Trophoblast cell (in vitro differentiated cells and primary cell): ENCODE measurements around the gene KCNJ12.
"Not testable (repeated sequence)": the region's sequence is repeated elsewhere in the genome, so short reads cannot be mapped to it uniquely, and the experiment has no call there.

ENCODE experiments used
- DNase-seq, 2 donors: peaks; one replicate each; pipeline ENCODE4 v3.0.0-alpha.2; 2016
- H2AFZ ChIP-seq: 2 replicates; pipeline ENCODE4 v1.6.1; 2013; ENCODE audit warnings: low read length, moderate library complexity, mild to moderate bottlenecking; ENCODE audit not compliant: insufficient read depth, poor library complexity
- H2AK5ac ChIP-seq: 2 replicates; pipeline ENCODE4 v1.6.1; 2013; ENCODE audit warnings: mild to moderate bottlenecking, low read length
- H2BK120ac ChIP-seq: 2 replicates; pipeline ENCODE4 v1.6.1; 2013; ENCODE audit warnings: low read length, mild to moderate bottlenecking, moderate library complexity; ENCODE audit not compliant: insufficient read depth, poor library complexity
- H2BK12ac ChIP-seq: 2 replicates; pipeline ENCODE4 v1.6.1; 2013; ENCODE audit warnings: mild to moderate bottlenecking, low read length, moderate library complexity
- H2BK5ac ChIP-seq: 2 replicates; pipeline ENCODE4 v1.6.1; 2013; ENCODE audit warnings: low read length, low read depth, moderate library complexity, mild to moderate bottlenecking; ENCODE audit not compliant: poor library complexity
- H3K14ac ChIP-seq: 2 replicates; pipeline ENCODE4 v1.6.1; 2013; ENCODE audit warnings: mild to moderate bottlenecking, low read length
- H3K18ac ChIP-seq: 2 replicates; pipeline ENCODE4 v1.6.1; 2013; ENCODE audit warnings: mild to moderate bottlenecking, low read length
- H3K23ac ChIP-seq: 2 replicates; pipeline ENCODE4 v1.6.1; 2013; ENCODE audit warnings: low read length
- H3K27ac ChIP-seq: 2 replicates; pipeline ENCODE4 v1.5.1; 2013; ENCODE audit warnings: low read depth, mild to moderate bottlenecking, inconsistent platforms, low read length, moderate library complexity
- H3K27me3 ChIP-seq: 2 replicates; pipeline ENCODE4 v1.6.1; 2013; ENCODE audit warnings: inconsistent platforms, mild to moderate bottlenecking, low read length, moderate library complexity; ENCODE audit not compliant: insufficient read depth
- H3K36me3 ChIP-seq, 2 experiments: 1 replicate in 1 of 2; 2 replicates in 1 of 2; pipeline ENCODE4 v1.6.1; 2013; ENCODE audit warnings: low read length in 2 of 2, mild to moderate bottlenecking in 2 of 2, moderate library complexity in 1 of 2; ENCODE audit not compliant: insufficient read depth in 2 of 2, control insufficient read depth in 1 of 2
- H3K4ac ChIP-seq: 2 replicates; pipeline ENCODE4 v1.6.1; 2013; ENCODE audit warnings: low read depth, mild to moderate bottlenecking, low read length, moderate library complexity
- H3K4me1 ChIP-seq, 2 experiments: 1 replicate in 1 of 2; 2 replicates in 1 of 2; pipeline ENCODE4 v1.6.1; 2013; ENCODE audit warnings: low read length in 2 of 2, mild to moderate bottlenecking in 2 of 2, moderate library complexity in 1 of 2; ENCODE audit not compliant: insufficient read depth in 2 of 2, control insufficient read depth in 1 of 2
- H3K4me2 ChIP-seq: 2 replicates; pipeline ENCODE4 v1.6.1; 2013; ENCODE audit warnings: inconsistent platforms, mild to moderate bottlenecking, low read length, moderate library complexity
- H3K4me3 ChIP-seq: 2 replicates; pipeline ENCODE4 v1.5.1; 2013; ENCODE audit warnings: mild to moderate bottlenecking, low read depth, low read length, inconsistent platforms
- H3K79me1 ChIP-seq: one replicate; pipeline ENCODE4 v1.6.1; 2013; ENCODE audit warnings: low read length
- H3K79me2 ChIP-seq: 2 replicates; pipeline ENCODE4 v1.6.1; 2013; ENCODE audit warnings: low read length, mild to moderate bottlenecking; ENCODE audit not compliant: control insufficient read depth, insufficient read depth, poor library complexity
- H3K9ac ChIP-seq: 2 replicates; pipeline ENCODE4 v1.6.1; 2013; ENCODE audit warnings: mild to moderate bottlenecking, low read length
- H3K9me3 ChIP-seq: 2 replicates; pipeline ENCODE4 v1.6.1; 2013; ENCODE audit warnings: low read depth, mild to moderate bottlenecking, control low read depth, inconsistent platforms, low read length; ENCODE audit not compliant: insufficient read depth
- H4K12ac ChIP-seq: 2 replicates; pipeline ENCODE4 v1.6.1; 2013; ENCODE audit warnings: low read depth, mild to moderate bottlenecking, low read length, moderate library complexity
- H4K8ac ChIP-seq: 2 replicates; pipeline ENCODE4 v1.6.1; 2013; ENCODE audit warnings: low read depth, mild to moderate bottlenecking, low read length, moderate library complexity
- H4K91ac ChIP-seq: one replicate; pipeline ENCODE4 v1.6.1; 2013; ENCODE audit warnings: low read depth, mild to moderate bottlenecking, low read length, moderate library complexity
- WGBS: extraction: QIAGEN DNeasy Blood & Tissue Kit; methylation state at CpG from one replicate; pipeline ENCODE4 v1.1.7; 2013; ENCODE audit warnings: missing lambda C conversion rate; ENCODE audit not compliant: insufficient read length, insufficient coverage; ENCODE audit errors: extremely low coverage; 5-methylcytosine and 5-hydroxymethylcytosine counted together

The KCNJ12 gene

DNA sequence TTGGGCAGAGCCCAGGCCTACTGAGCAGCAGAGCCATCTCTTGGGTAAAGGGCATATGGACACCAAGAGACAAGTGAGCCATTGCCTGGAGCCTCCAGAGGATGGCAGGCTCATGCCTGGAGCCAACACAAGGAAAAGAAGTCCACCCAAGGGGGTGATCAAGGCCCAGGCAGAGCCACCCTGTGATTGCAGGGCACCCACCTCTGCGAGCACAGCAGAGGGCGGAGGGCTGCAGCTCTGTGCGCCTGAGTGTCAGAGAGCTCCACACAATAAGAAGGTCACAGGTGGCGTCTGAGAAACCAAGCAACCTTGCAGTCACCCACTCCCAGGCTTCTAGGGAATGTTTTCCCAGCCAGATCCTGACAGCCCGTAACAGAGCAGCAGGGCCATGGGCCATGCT lies 57.8 kb downstream of the KCNJ12 start:
- H3K9me3 ChIP-seq, H3K27ac ChIP-seq, H3K14ac ChIP-seq, DNase-seq, H2BK120ac ChIP-seq, H3K79me1 ChIP-seq, H3K23ac ChIP-seq, H3K4me3 ChIP-seq, H3K9ac ChIP-seq, H3K36me3 ChIP-seq, H4K8ac ChIP-seq, H3K4me1 ChIP-seq, H4K91ac ChIP-seq, H3K4me2 ChIP-seq, H4K12ac ChIP-seq, H2AFZ ChIP-seq, H3K4ac ChIP-seq, H2BK12ac ChIP-seq, H3K27me3 ChIP-seq, H2BK5ac ChIP-seq, H2AK5ac ChIP-seq, H3K79me2 ChIP-seq, H3K18ac ChIP-seq: not testable (repeated sequence)
- WGBS = no CpG with 5 or more reads among the region's 5 CpGs

- H3K4me1 ChIP-seq, H3K79me1 ChIP-seq, H3K14ac ChIP-seq, H2BK12ac ChIP-seq, H3K79me2 ChIP-seq, DNase-seq, H2AFZ ChIP-seq, H3K27ac ChIP-seq, H4K8ac ChIP-seq, H3K4me2 ChIP-seq, H4K91ac ChIP-seq, H3K4me3 ChIP-seq, H2BK120ac ChIP-seq, H3K23ac ChIP-seq, H2AK5ac ChIP-seq, H4K12ac ChIP-seq, H3K36me3 ChIP-seq, H3K9me3 ChIP-seq, H3K27me3 ChIP-seq, H3K9ac ChIP-seq, H3K18ac ChIP-seq, H3K4ac ChIP-seq, H2BK5ac ChIP-seq: not testable (repeated sequence)
- no CpG with 5 or more reads among the region's 2 CpGs for WGBS
These were observed 58.8 kb downstream of the KCNJ12 start for GRCh38 chr17:21434976-21435375.

GRCh38 chr17:21436481-21436880 lies 60.3 kb downstream of the KCNJ12 start:
- not testable (repeated sequence) for H4K91ac ChIP-seq, H3K36me3 ChIP-seq, H2AK5ac ChIP-seq, H3K27me3 ChIP-seq, H3K9ac ChIP-seq, H4K8ac ChIP-seq, H4K12ac ChIP-seq, H3K27ac ChIP-seq, H3K18ac ChIP-seq, DNase-seq, H2AFZ ChIP-seq, H2BK120ac ChIP-seq, H3K79me2 ChIP-seq, H3K4me2 ChIP-seq, H2BK12ac ChIP-seq, H3K14ac ChIP-seq, H3K4ac ChIP-seq, H3K4me1 ChIP-seq, H3K23ac ChIP-seq, H3K4me3 ChIP-seq, H3K79me1 ChIP-seq, H2BK5ac ChIP-seq, H3K9me3 ChIP-seq
- WGBS = no CpG with 5 or more reads among the region's 7 CpGs

DNA sequence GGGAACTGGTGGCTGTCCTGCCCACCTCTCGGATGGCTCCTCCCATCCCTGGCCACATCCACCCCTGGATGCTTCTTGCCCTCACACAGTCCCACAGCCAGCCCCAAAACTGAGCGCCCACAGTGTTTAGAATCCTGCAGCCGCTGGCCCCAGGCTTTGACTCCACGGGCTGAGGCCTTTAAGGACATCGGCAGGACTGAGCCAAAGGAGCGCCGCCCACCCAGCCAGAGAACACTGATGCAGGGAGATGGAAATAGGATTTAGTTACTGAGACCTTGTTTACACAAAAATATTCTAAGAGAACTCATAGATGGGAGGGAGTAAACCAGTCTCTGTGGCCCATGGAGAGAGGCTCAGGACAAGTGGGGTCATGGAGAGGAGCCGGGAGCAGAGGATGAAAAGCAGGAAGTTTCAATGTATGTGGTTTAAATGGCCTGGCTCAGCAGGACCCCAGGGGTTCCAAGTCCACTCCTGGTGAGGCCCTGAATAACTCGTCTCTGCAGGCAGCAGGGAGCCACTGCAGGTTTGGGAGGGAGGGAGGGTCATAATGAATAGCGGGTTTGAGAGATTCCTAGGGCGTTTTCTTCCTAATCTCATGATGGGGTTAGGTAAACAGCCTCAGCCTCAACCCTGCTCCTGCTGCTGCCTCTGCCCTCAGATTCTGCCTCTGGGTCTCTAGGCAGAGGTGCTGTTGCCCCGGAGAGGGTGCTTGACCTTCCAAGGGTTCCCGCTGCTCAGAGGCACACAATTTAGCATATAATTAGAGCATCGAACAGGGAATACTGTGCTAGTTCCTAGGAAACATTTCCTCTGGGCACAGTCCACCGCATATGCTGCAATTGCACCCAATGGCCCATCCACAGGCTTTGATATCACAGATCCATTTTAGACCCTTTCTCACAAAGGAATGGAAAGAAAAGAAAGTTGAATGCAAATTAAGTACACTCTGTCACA lies 61.0 kb downstream of the KCNJ12 start:
- not testable (repeated sequence) for H3K79me1 ChIP-seq, H2AFZ ChIP-seq, H3K4me2 ChIP-seq, H2AK5ac ChIP-seq, H2BK12ac ChIP-seq, DNase-seq, H4K91ac ChIP-seq, H3K9me3 ChIP-seq, H3K9ac ChIP-seq, H3K36me3 ChIP-seq, H3K4me1 ChIP-seq, H3K27ac ChIP-seq, H2BK5ac ChIP-seq, H3K4me3 ChIP-seq, H3K79me2 ChIP-seq, H2BK120ac ChIP-seq, H3K14ac ChIP-seq, H4K12ac ChIP-seq, H3K4ac ChIP-seq, H4K8ac ChIP-seq, H3K23ac ChIP-seq, H3K27me3 ChIP-seq, H3K18ac ChIP-seq
- whole genome bisulfite sequencing = no CpG with 5 or more reads among the region's 15 CpGs
